ENCODE data around the gene CPLX3. TPM values are rescaled to one million over a fixed set of nuclear protein-coding genes. Genes with fewer than 3 reads are reported as not detected.

CPLX3 gene
- total and polyA plus RNA-seq, 2 of the 8 experiments (the other 6 are each of a cell fraction or from before 2014, with no cell fraction given), result 0.17 TPM; not detected in 1

- TF ChIP-seq POU5F1 (IDR thresholded peaks at IDR 0.05; ENCODE audit: low read depth, low read length) (no peak), SP4 (IDR thresholded peaks at IDR 0.05; ENCODE audit: low read length) (no peak), POLR2AphosphoS5 (IDR thresholded peaks at IDR 0.05; ENCODE audit: low read depth, low read length) (no peak), CEBPB (IDR thresholded peaks at IDR 0.05; ENCODE audit: low read depth, low read length) (no peak), SIN3A (conservative IDR thresholded peaks at IDR 0.05 in 1 of 2, IDR thresholded peaks at IDR 0.05 in 1 of 2; ENCODE audit: low read depth in 1 of 2, low read length in 2 of 2) (no peak), CHD2 (IDR thresholded peaks at IDR 0.05; ENCODE audit: low read length) (no peak)
Measured at GRCh38 chr15:74825866-74826265, 561 bp upstream of the CPLX3 start (continued).

Data from H1 (cell line).